ENCODE data around the gene S1PR5.
A peak's percentile ranks its signal among the peaks of the same experiment; 100 is the strongest.

S1PR5 gene

GRCh38 chr19:10544753-10545251 is 27.6 kb upstream of the S1PR5 start:
- Histone ChIP-seq H4K20me1 (ENCODE audit: insufficient read depth, low read length) (peaks cover 8% of the 10 kb centered on the region; the same call in 1 of the 2 replicates), H3K9ac (ENCODE audit: low read depth, low read length) (peak overlapping the region; percentile 98), H3K36me3 (ENCODE audit: insufficient read depth, low read length) (peaks cover 39% of the 10 kb centered on the region), H3K27me3 (ENCODE audit: insufficient read depth, low read length, poor library complexity) (no peaks in the 10 kb centered on the region), H2AFZ (ENCODE audit: low read depth, low read length) (no peak overlapping the region), H3K9me3 (ENCODE audit: insufficient read depth, low read length, severe bottlenecking) (no peaks in the 10 kb centered on the region), H3K4me1 (ENCODE audit: insufficient read depth, low read length) (peaks cover 25% of the 10 kb centered on the region), H3K79me2 (ENCODE audit: insufficient read depth, low read length) (peaks cover 49% of the 10 kb centered on the region), H3K27ac (ENCODE audit: low read length) (peak overlapping the region; percentile 83), H3K4me3 (ENCODE audit: low read depth in 1 of 2, low read length in 2 of 2) (peak overlapping the region; percentile 89 to 91; a peak in 3 of 4 replicates), H3K4me2 (ENCODE audit: insufficient read depth, low read length) (peak overlapping the region; percentile 94)
- no peak for DNase-seq
- no peak for ATAC-seq (ENCODE audit: insufficient read depth, low read depth)
- no peak for TF ChIP-seq CTCF (IDR thresholded peaks at IDR 0.05; ENCODE audit: borderline replicate concordance, extremely low read depth, low read length, poor library complexity, severe bottlenecking)
- no peak for TF ChIP-seq EZH2 (IDR thresholded peaks at IDR 0.05; ENCODE audit: borderline replicate concordance, low read depth, low read length, severe bottlenecking)

- DNase-seq, result no peak
- H3K79me2 ChIP-seq (ENCODE audit: insufficient read depth, low read length), result peaks cover 46% of the 10 kb centered on the region
Observed at GRCh38 chr19:10544242-10544752, 27.1 kb upstream of the S1PR5 start.

GRCh38 chr19:10543420-10544241 is 26.4 kb upstream of the S1PR5 start, which contains the start of gene ATG4D:
Gene ATG4D (plus strand): TSS chr19:10543904. CDS start chr19:10544091, 187 bp downstream.
- peak within 1 kb of the TSS; percentile 83 for H3K27ac ChIP-seq (ENCODE audit: low read length)
- H2AFZ ChIP-seq (ENCODE audit: low read depth, low read length), result peak within 1 kb of the TSS; percentile 82

More at GRCh38 chr19:10544242-10544752, 27.1 kb upstream of the S1PR5 start:
- Histone ChIP-seq H3K4me3 (ENCODE audit: low read depth in 1 of 2, low read length in 2 of 2) (peak overlapping the region; percentile 89 to 91), H3K27ac (ENCODE audit: low read length) (peak overlapping the region; percentile 83), H2AFZ (ENCODE audit: low read depth, low read length) (peak overlapping the region; percentile 82), H4K20me1 (ENCODE audit: insufficient read depth, low read length) (peaks cover 8% of the 10 kb centered on the region; the same call in 1 of the 2 replicates), H3K9ac (ENCODE audit: low read depth, low read length) (peak overlapping the region; percentile 98), H3K9me3 (ENCODE audit: insufficient read depth, low read length, severe bottlenecking) (no peaks in the 10 kb centered on the region), H3K4me1 (ENCODE audit: insufficient read depth, low read length) (peaks cover 25% of the 10 kb centered on the region), H3K36me3 (ENCODE audit: insufficient read depth, low read length) (peaks cover 35% of the 10 kb centered on the region), H3K27me3 (ENCODE audit: insufficient read depth, low read length, poor library complexity) (no peaks in the 10 kb centered on the region), H3K4me2 (ENCODE audit: insufficient read depth, low read length) (peak overlapping the region; percentile 94)
- peak; percentile 7; the same call in 2 of the 3 replicates for ATAC-seq (ENCODE audit: insufficient read depth, low read depth)
- TF ChIP-seq CTCF (IDR thresholded peaks at IDR 0.05; ENCODE audit: borderline replicate concordance, extremely low read depth, low read length, poor library complexity, severe bottlenecking), result no peak
- TF ChIP-seq EZH2 (IDR thresholded peaks at IDR 0.05; ENCODE audit: borderline replicate concordance, low read depth, low read length, severe bottlenecking), result no peak

More at GRCh38 chr19:10543420-10544241, 26.4 kb upstream of the S1PR5 start, which contains the start of gene ATG4D:
- H3K79me2 ChIP-seq (ENCODE audit: insufficient read depth, low read length), result peaks cover 41% of the 10 kb centered on the region
- DNase-seq, result peak; percentile 89
- H3K36me3 ChIP-seq (ENCODE audit: insufficient read depth, low read length), result peaks cover 29% of the 10 kb centered on the region
- H3K9ac ChIP-seq (ENCODE audit: low read depth, low read length), result peak within 1 kb of the TSS; percentile 98
- peaks cover 8% of the 10 kb centered on the region; the same call in 1 of the 2 replicates for H4K20me1 ChIP-seq (ENCODE audit: insufficient read depth, low read length)
- H3K4me1 ChIP-seq (ENCODE audit: insufficient read depth, low read length), result peaks cover 25% of the 10 kb centered on the region
- no peak for TF ChIP-seq CTCF (IDR thresholded peaks at IDR 0.05; ENCODE audit: borderline replicate concordance, extremely low read depth, low read length, poor library complexity, severe bottlenecking)
- TF ChIP-seq EZH2 (IDR thresholded peaks at IDR 0.05; ENCODE audit: borderline replicate concordance, low read depth, low read length, severe bottlenecking), result no peak
- peak within 1 kb of the TSS; percentile 89 to 91 for H3K4me3 ChIP-seq (ENCODE audit: low read depth in 1 of 2, low read length in 2 of 2)
- H3K27me3 ChIP-seq (ENCODE audit: insufficient read depth, low read length, poor library complexity), result no peaks in the 10 kb centered on the region
- H3K9me3 ChIP-seq (ENCODE audit: insufficient read depth, low read length, severe bottlenecking), result no peaks in the 10 kb centered on the region
- peak; percentile 86 for ATAC-seq (ENCODE audit: insufficient read depth, low read depth)
- peak within 1 kb of the TSS; percentile 94 for H3K4me2 ChIP-seq (ENCODE audit: insufficient read depth, low read length)
